HG02943 (cell line): Measurements from ENCODE around the gene WNT7B.

ENCODE experiments used
- ATAC-seq: cut with Tn5 transposase; IDR thresholded peaks from one replicate; pipeline ENCODE4 v1.9.1; 2021; ENCODE audit warnings: mild to moderate bottlenecking, low read depth, moderate library complexity; ENCODE audit not compliant: unreplicated experiment

WNT7B gene

DNA sequence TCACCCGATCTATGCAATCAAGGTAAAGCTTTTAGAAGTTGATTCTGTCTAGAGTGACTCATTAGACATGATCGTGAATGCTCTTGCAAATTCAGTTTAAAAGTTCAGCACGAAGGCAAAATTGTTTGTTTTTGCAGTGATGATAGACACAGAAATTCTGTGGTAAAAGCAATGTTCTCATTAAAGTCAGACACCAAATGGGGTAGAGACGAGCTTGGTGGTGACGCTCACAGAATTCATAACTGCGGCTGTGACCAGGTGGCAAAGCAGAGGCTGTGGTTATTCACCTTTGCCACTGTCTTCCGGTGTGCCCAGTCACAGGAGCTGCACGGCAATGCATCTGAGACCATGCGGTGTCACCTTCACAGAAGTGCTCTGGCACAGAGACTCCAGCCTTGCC lies 83.4 kb downstream of the WNT7B start:
- no peak for ATAC-seq

DNA sequence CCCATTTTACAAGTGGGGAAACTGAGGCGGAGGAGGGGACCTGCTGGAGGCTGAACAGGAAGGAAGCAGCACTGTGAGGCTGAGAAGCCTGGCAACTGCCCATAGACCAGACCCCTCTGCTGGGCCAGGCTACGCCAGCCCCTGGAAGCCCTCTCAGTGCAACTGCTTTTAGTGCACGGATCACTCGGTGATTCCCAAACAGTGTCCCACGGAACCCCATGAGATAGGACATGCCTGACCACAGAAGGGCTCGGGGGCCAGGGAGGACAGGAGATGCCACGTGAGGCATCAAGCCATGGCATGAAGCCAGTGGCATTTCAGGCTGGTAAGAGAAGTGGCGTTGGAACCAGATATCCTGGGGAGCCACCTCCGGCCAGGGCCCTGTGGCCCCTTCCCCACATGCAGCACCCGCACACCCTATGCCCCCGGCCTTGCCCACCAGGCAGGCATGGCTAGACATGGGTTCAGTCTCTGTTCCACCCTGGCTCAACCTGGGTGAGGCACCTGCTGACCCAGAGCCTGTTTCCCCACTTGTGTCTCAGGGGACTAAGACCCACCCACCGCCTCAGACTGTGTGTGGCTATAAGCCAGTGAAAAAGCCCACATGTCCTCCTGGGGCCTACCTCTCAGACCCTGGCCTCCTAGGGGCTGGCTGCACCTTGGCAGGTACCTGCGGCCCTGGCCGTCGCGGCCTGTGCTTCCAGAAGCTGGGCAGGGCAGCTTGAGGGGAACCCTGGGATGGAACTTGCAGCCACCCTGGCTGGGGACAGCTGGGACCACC lies 84.1 kb downstream of the WNT7B start:
- ATAC-seq = no peak

DNA sequence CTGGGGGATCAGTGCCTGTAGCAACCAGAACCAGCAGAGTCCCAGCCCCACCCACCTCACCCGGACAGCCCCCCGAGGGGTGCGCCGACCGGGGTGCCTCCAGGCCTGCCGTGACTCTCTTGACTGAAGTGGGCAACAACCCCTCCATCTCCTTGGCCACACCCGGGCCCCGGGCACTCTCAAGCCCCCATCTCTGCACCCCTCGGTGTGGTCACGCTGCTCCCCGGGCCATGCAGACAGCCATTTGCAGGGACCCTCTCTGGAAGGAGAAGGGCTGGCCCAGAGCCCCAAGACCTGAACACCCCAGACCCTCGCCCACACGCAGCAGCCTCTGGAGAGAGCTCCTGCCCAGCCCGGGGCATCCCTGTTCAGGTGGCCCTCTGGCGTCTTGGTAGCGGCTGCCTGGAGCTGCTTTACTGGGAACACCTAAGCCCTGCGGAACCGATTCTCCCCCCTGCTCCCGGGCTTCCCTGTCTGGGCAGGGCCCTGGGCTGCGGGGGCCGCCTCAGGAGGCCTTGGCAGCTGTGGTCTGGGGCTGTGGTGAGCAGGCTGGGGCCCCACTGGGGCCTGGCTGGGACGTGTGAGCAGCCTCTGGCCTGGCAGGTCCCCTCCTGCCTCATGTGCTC lies 84.9 kb downstream of the WNT7B start:
- ATAC-seq = no peak

DNA sequence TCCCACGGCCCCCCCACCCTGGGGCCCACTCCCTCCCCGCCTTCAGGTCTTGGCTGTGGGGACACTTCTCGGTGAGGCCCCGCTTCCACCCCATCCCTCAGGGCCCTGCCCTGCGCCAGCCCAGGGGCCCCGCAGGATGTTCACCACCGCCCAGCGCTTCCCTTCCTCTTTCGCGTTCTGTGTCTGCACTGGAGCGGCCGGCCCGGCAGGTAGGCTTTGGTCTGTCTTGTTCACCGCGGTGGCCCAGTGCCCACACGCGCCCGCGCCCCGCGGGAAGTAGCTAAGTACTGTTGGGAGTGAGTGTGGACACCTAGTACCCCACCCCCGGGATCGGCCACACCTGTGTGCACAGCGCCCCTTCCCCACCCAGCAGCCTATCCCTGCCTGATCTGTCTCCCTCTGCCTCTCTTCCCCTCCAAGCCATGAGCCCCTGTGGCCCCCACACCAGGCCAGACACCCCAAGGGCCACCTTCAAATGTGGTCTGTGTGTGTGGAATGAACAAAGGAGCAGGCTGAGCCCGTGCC lies 85.4 kb downstream of the WNT7B start:
- ATAC-seq = no peak

GRCh38 chr22:45891021-45891421 lies 85.9 kb downstream of the WNT7B start:
- no peak for ATAC-seq

DNA sequence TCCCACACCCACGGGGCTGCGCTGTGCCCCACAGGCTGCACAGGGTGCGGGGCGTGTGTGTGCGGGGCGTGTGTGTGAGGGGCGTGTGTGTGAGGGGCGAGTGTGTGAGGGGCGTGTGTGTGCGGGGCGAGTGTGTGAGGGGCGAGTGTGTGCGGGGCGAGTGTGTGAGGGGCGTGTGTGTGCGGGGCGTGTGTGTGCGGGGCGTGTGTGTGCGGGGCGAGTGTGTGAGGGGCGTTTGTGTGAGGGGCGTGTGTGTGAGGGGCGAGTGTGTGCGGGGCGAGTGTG lies 86.7 kb downstream of the WNT7B start:
- ATAC-seq = no peak

DNA sequence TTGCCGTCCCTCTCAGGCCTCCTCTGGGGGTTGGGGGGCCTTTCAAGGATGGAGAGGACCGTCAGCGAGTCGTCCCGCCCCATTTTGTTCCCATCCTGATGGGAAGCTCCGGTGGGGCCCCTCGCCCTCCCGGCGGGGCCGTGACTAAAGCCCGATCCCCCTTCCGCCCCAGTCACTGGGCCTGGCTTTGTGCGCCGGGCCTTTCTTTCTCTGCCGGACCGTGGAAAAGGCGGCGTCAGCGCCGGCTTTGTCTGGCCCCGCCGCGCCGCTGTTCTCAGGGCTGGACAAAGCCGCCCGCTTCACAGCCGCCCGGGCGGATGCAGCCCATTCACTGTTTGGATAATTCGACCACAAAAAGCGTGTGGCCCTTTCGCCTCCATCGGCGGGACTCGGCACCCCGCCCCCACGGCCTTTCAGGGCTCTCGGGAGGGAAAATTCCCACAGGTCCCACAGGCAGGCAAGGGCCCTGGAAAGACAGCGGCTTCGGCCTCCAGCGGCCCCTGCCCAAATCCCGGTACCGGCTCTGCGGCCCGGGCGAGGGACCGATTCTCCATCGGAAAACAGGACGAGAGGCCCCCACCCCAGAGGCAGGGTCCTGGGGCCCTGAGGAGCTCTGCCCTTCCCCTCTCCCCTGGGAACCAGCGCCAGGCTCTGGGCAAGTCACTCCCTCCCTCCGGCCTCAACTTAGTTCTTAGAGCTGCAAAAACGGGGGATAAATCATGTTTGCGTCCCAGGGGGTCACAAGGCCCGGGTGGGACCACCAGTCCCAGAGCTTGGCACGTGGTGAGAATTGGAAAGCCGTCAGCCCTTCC lies 87.2 kb downstream of the WNT7B start:
- no peak for ATAC-seq

DNA sequence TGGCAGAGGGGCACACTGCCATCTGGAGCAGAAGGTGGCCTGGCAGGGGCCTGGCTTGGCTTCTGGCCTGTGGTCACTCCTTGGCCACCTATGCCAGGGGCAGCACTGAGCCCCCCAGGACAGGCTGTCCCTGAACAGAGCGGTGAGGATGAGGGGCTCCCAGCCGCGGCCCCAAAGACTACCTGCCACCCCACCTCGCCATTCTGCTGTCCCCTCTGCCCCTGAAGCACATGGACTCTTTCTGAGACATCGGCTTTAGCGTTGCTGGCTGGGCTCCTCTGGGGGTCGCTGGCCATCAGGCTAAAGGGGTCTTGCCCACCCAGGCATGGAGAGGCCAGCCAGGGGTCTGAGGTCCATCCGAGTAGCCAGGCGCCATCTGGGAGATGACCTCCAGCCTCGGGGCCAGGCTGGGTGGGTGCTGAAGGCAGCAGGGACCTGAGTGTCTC lies 87.8 kb downstream of the WNT7B start:
- ATAC-seq = no peak

DNA sequence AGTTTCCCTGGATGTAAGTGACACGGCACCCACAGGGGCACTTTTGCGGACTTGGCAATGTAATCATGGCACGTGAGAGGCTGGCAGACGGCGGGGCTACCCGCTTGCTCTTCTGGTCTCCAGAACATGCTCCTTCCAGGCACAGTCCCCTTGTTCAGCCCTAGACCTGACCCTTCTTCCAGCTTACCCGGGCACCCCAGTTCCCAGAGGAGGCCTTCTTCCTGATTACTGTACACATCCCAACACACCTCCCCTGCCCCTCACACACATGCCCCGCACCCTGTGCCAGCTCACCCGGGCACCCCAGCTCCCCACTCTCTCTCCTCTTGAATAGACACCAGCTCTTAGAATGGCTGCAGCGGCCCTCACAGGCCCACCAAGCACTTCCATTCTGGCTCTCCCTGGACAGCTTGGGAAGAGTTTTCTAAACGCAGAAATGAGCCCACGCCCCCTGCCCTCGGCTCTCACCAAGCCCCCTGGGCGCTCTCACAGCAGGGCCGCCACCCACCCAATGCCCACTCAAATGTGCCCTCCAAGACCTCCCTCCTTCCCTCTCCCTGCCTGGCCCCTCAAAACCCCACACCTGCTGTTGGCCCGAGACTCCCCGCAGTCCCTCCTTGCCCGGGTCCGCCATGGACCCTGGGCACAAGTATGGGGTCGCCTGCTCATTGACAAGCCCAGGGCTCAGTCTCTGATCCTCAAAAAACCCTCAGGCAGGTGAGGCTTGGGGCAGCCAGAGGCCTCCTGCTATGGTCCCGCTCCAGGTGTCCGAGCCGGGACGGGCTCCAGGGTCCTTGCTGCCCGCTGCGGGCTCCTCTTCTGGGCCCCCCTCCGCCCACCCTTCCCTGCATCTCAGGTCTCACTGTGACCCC lies 88.5 kb downstream of the WNT7B start:
- no peak for ATAC-seq

GRCh38 chr22:45887202-45888131 lies 89.5 kb downstream of the WNT7B start:
- no peak for ATAC-seq

DNA sequence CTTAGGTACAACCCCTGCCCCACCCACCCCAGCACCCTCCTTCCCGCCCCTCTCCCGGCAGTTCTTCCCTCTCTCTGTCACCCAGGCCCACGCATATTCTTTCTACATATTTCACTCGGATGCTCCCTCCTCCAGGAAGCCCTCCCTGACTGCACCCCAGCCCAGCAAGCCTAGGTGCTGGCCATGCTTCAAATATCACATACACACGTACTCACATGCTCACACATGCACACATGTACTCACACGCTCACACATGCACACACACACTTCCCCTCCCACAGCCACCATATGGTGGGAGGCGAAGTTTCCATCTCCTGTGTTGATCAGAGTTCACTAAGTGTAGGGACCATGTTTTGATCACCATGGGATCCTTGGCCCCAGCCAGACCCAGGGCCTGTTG lies 90.4 kb downstream of the WNT7B start:
- ATAC-seq = no peak

- ATAC-seq = no peak
Observed at GRCh38 chr22:45885941-45886395, 91.0 kb downstream of the WNT7B start.

DNA sequence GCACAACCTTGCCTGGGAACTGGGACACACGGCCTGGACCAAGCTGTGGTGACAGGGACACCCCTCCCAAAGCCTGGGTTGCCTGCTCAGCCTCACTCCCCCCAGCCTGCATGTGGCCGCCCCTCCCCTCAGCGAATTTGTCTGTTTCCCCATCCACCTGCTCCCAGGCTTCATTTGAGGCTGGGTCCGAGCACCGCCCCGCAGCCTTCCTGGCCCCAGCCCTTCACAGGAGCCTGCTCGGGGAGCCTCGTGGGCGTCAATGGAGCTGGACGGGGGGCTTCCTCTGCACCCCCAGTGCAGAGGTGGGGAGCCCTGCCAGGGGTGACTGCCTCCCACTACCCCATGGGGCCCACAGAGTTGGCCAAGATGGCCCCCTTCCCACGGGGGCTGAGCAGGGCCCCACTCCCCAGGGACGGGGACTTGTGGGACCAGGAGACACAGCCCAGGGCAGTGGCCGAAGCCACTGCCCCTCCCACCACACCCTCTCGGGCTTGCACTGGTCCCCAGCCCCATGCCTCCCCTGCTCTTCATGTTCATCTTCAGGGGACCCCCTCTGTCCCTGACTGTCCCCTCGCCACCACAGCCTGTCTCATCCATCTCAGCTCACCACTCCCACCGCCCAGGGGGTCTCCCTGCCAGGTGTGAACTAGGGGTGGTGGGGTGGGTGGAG lies 91.7 kb downstream of the WNT7B start:
- ATAC-seq = no peak

GRCh38 chr22:45884201-45885062 lies 92.5 kb downstream of the WNT7B start:
- no peak for ATAC-seq

DNA sequence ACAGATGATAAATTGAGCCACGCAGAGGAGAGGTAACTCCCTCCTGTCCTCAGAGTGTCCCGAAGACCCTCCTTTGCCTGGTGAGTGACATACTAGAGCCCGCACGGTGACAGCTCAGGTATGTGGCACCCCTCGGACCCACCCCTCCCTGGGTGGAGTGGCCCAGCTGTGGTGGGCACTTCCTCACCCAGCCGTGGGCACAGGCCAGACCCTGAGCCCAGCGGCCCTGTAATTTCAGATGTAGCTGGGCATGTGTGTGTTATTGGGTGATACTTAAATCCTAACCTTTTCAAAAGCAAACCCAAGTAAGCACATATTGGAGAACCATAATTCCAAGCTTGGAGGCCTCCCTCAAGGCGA lies 93.2 kb downstream of the WNT7B start:
- no peak for ATAC-seq

DNA sequence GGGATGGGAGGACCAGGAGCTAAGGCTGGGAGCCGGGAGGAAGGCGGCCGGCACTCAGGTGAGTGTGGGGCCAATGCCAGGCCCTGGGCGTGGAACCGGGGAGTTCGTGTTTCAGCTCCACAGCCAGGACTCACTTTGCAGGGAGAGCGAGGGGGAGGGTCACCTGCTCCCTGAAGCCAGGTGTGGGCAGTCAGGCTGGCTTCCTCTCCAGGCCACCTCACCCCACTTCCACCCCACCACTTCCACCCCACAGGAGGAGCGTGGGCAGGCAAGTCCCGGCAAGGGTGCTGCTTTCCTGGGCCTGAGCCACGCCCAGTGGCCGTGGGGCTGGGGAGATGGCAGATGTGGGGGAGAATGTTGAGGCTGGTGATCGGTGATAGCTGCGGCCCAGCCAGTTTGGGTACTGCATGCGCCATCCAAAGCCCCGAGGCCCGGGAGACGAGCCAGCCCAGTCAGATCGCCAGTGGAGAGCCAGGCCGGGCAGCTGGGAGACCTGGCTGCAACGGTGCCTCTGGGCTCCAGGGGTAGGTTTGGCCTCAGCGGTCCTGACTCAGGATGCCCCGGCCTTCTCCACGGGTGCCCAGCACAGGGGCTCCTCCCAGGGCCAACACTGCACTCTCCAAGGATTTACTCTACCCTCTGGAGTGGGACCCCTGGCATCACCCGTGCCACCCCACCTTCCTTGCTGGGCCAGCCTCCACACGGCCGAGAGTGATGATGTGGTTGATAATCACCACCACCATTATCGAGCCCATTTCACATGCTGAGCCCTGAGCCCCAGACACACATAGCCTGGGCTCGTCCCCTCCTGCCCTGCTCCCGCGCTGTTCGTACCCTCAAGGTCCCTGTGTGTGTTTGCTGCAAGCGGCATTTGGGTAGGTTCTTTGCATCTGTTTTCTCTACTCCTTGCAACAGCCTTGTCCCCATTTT lies 93.8 kb downstream of the WNT7B start:
- no peak for ATAC-seq

DNA sequence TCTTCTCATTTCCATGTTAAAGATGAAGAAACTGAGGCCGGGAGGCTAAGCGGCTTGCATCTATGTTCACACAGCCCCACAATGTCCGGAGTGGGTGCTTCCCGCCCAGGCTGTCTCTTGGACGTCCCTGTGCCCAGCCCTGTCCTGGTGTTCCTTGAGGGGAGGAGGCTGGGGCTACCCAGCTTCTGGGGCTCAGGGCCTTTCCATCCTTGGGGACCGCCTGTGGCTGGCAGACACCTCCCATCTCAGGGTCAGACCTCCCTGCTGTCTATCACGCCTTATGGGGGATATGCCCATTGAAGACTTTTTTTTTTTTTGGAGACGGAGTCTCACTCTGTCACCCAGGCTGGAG lies 95.5 kb downstream of the WNT7B start:
- ATAC-seq = no peak
